Measurements from ENCODE around the gene FHAD1.

DNA sequence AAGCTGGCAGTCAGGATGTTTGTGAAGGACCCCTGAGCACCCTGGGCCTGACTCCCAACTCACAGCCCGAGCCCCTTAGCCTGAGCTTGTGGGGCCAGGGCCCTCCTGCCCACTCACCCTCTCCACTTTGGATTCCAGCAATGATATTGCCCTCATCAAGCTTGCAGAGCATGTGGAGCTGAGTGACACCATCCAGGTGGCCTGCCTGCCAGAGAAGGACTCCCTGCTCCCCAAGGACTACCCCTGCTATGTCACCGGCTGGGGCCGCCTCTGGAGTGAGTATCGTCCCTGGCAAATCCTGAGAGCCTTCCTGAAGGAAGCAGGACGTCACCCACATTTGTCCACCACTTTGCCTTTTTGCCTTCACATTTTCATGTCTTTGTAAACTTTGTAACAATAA, 196.3 kb downstream of the FHAD1 start:
- TF ChIP-seq POLR2AphosphoS5 (IDR thresholded peaks at IDR 0.05; ENCODE audit: low read length) = no peak
- TF ChIP-seq BRCA1 (IDR thresholded peaks at IDR 0.05; ENCODE audit: low read depth, low read length) = no peak
- TF ChIP-seq POLR2A (IDR thresholded peaks at IDR 0.05; ENCODE audit: low read depth, low read length) = no peak
- TF ChIP-seq, protein P1, sequence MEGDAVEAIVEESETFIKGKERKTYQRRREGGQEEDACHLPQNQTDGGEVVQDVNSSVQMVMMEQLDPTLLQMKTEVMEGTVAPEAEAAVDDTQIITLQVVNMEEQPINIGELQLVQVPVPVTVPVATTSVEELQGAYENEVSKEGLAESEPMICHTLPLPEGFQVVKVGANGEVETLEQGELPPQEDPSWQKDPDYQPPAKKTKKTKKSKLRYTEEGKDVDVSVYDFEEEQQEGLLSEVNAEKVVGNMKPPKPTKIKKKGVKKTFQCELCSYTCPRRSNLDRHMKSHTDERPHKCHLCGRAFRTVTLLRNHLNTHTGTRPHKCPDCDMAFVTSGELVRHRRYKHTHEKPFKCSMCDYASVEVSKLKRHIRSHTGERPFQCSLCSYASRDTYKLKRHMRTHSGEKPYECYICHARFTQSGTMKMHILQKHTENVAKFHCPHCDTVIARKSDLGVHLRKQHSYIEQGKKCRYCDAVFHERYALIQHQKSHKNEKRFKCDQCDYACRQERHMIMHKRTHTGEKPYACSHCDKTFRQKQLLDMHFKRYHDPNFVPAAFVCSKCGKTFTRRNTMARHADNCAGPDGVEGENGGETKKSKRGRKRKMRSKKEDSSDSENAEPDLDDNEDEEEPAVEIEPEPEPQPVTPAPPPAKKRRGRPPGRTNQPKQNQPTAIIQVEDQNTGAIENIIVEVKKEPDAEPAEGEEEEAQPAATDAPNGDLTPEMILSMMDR (IDR thresholded peaks at IDR 0.05 in 2 of 3, conservative IDR thresholded peaks at IDR 0.05 in 1 of 3; ENCODE audit: control insufficient read depth in 2 of 3, extremely low read depth in 1 of 3, insufficient read depth in 1 of 3, low read depth in 3 of 3, low read length in 3 of 3) = no peak
- no peak for TF ChIP-seq TAF1 (IDR thresholded peaks at IDR 0.05; ENCODE audit: borderline replicate concordance, low read depth, low read length)
- TF ChIP-seq SPI1 (IDR thresholded peaks at IDR 0.05; ENCODE audit: borderline replicate concordance, insufficient read depth, low read depth, low read length) = no peak
- TF ChIP-seq EZH2 (IDR thresholded peaks at IDR 0.05; ENCODE audit: borderline replicate concordance, control insufficient read depth, low read depth, low read length) = no peak
- TF ChIP-seq ETV6 (conservative IDR thresholded peaks at IDR 0.05 in 1 of 2, IDR thresholded peaks at IDR 0.05 in 1 of 2; ENCODE audit: borderline replicate concordance in 1 of 2, low read depth in 1 of 2) = no peak
- no peak for TF ChIP-seq SMC3 (IDR thresholded peaks at IDR 0.05; ENCODE audit: borderline replicate concordance, low read length)
- no peak for TF ChIP-seq STAT3 (IDR thresholded peaks at IDR 0.05; ENCODE audit: low read depth, low read length)
